Adipose tissue (tissue), 3 donors: ENCODE results near the gene SLC35D2. TPM values are rescaled to one million over a fixed set of nuclear protein-coding genes. Genes with fewer than 3 reads are reported as not detected.

Experiments used
- H3K27ac ChIP-seq: one replicate; pipeline ENCODE4 v1.5.1; 2013; ENCODE audit warnings: low read depth, low read length
- WGBS, 3 donors: extraction: QIAGEN DNeasy Blood & Tissue Kit; methylation state at CpG; one replicate each; pipeline ENCODE4 v1.1.7; 2013; 5-methylcytosine and 5-hydroxymethylcytosine counted together
- polyA plus RNA-seq, 3 donors: library from polyadenylated mRNA; stranded (reverse); fragments of 200-250 nt; gene quantifications; one replicate each; pipeline ENCODE4 v1.2.3, GENCODE V29; 2013
- donor health status: healthy with polysubstance abuse.
- donor health status: Bipolar disorder and iron deficiency.
- donor health status: healthy.

The SLC35D2 gene
- polyA plus RNA-seq, 3 donors: 10.5 to 21.7 (median 18.3) TPM

DNA sequence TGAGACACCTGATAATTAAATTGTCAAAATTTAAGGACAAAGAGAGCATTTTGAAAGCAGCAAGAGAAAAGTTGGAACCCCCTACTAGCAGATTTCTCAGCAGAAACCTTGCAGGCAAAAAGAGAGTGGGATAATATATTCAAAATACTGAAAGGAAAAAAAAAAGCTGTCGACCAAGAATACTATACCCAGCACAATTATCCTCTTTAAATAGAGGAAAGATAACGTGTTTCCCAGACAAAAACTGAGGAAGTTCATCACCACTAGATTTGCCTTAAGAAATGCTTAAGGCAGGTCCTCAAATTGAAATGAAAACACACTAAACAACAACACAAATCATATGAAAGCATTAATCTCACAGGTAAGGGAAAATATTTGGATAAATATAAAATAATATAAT is 108.6 kb downstream of the SLC35D2 start:
- 63 to 75% (median 69%) methylated on average over 2 of the region's 2 CpGs for WGBS, 3 donors
- no peak overlapping the region for H3K27ac ChIP-seq

Other genes starting within 250 kb of the SLC35D2 start
- 1 to 10 TPM in 1 of 3 donors, under 1 TPM in 1, not detected in 1; 0.73 to 1.7 TPM for gene HSD17B3, start 81.5 kb downstream of the SLC35D2 start, polyA plus RNA-seq
- gene ZNF367, start 34.7 kb upstream of the SLC35D2 start, polyA plus RNA-seq: under 1 TPM; 0.22 to 0.71 (median 0.51) TPM
- gene HABP4, start 66.5 kb upstream of the SLC35D2 start, polyA plus RNA-seq: 10 to 100 TPM in 2 of 3 donors, 1 to 10 TPM in 1; 3.1 to 17.9 (median 10.9) TPM
- gene CDC14B, start 236.1 kb upstream of the SLC35D2 start, polyA plus RNA-seq: 10 to 100 TPM in 2 of 3 donors, 1 to 10 TPM in 1; 7.8 to 15.7 (median 10.5) TPM